HEK293 (cell line): ENCODE results near the gene CASP7.

Experiments used
- EGR2 ChIP-seq: fragments of 450-650 bp; formaldehyde crosslinking; IDR thresholded peaks from 2 replicates; pipeline ENCODE4 v1.5.1; 2016; ENCODE audit warnings: low read depth, missing biosample characterization, missing genetic modification characterization
- IKZF3 ChIP-seq: fragments of 450-650 bp; IDR thresholded peaks from 2 replicates; pipeline ENCODE4 v1.5.0; 2018; ENCODE audit warnings: missing biosample characterization, mild to moderate bottlenecking, missing genetic modification characterization, moderate library complexity
- MEIS1 ChIP-seq: sonication (generic); formaldehyde crosslinking; IDR thresholded peaks from 2 replicates; pipeline ENCODE4 v1.8.1; 2022; ENCODE audit warnings: missing genetic modification reagents, mild to moderate bottlenecking, borderline replicate concordance
- MYNN ChIP-seq: fragments of 450-650 bp; formaldehyde crosslinking; IDR thresholded peaks from 2 replicates; pipeline ENCODE4 v1.5.1; 2016; ENCODE audit warnings: missing biosample characterization, missing genetic modification characterization, borderline replicate concordance
- OSR2 ChIP-seq: fragments of 450-650 bp; formaldehyde crosslinking; IDR thresholded peaks from 2 replicates; pipeline ENCODE4 v1.5.1; 2016; ENCODE audit warnings: missing biosample characterization, missing genetic modification characterization
- SP3 ChIP-seq: fragments of 450-650 bp; formaldehyde crosslinking; IDR thresholded peaks from 2 replicates; pipeline ENCODE4 v1.5.1; 2016; ENCODE audit warnings: missing biosample characterization, missing genetic modification characterization
- YY1 ChIP-seq: fragments of 450-650 bp; formaldehyde crosslinking; IDR thresholded peaks from 2 replicates; pipeline ENCODE4 v1.5.1; 2018; ENCODE audit warnings: missing biosample characterization, missing genetic modification characterization
- ZBTB17 ChIP-seq: fragments of 450-650 bp; formaldehyde crosslinking; IDR thresholded peaks from 2 replicates; pipeline ENCODE4 v1.5.1; 2016; ENCODE audit warnings: missing biosample characterization, missing genetic modification characterization
- ZNF175 ChIP-seq: fragments of 450-650 bp; formaldehyde crosslinking; IDR thresholded peaks from 2 replicates; pipeline ENCODE4 v1.5.1; 2016; ENCODE audit warnings: missing biosample characterization, missing genetic modification characterization
- ZNF19 ChIP-seq: fragments of 450-650 bp; formaldehyde crosslinking; IDR thresholded peaks from 2 replicates; pipeline ENCODE4; 2016; ENCODE audit warnings: missing biosample characterization, missing genetic modification characterization, low read depth
- ZNF214 ChIP-seq: fragments of 450-650 bp; formaldehyde crosslinking; IDR thresholded peaks from 2 replicates; pipeline ENCODE4 v1.5.1; 2017; ENCODE audit warnings: missing biosample characterization, mild to moderate bottlenecking, missing genetic modification characterization, borderline replicate concordance
- ZNF23 ChIP-seq: fragments of 450-650 bp; formaldehyde crosslinking; IDR thresholded peaks from 2 replicates; pipeline ENCODE4 v1.5.1; 2016; ENCODE audit warnings: missing biosample characterization, missing genetic modification characterization, borderline replicate concordance
- ZNF311 ChIP-seq: fragments of 450-650 bp; formaldehyde crosslinking; IDR thresholded peaks from 2 replicates; pipeline ENCODE4 v1.5.1; 2017; ENCODE audit warnings: missing biosample characterization, missing genetic modification characterization, borderline replicate concordance
- ZNF366 ChIP-seq: fragments of 450-650 bp; formaldehyde crosslinking; conservative IDR thresholded peaks from 2 replicates; pipeline ENCODE4 v1.5.1; 2016; ENCODE audit warnings: missing biosample characterization, missing genetic modification characterization
- ZNF560 ChIP-seq: fragments of 450-650 bp; formaldehyde crosslinking; IDR thresholded peaks from 2 replicates; pipeline ENCODE4 v1.5.1; 2017; ENCODE audit warnings: missing biosample characterization, missing genetic modification characterization, borderline replicate concordance
- ZNF629 ChIP-seq: fragments of 450-650 bp; formaldehyde crosslinking; IDR thresholded peaks from 2 replicates; pipeline ENCODE4 v1.5.1; 2017; ENCODE audit warnings: missing biosample characterization, missing genetic modification characterization
- ZNF792 ChIP-seq: fragments of 450-650 bp; formaldehyde crosslinking; IDR thresholded peaks from 2 replicates; pipeline ENCODE4 v1.5.1; 2016; ENCODE audit warnings: missing biosample characterization, missing genetic modification characterization
- ZSCAN30 ChIP-seq: fragments of 450-650 bp; IDR thresholded peaks from 2 replicates; pipeline ENCODE4 v1.5.1; 2018; ENCODE audit warnings: missing biosample characterization, mild to moderate bottlenecking, missing genetic modification characterization, moderate library complexity
- TF ChIP-seq, protein P1 (sequence below): fragments of 450-650 bp; formaldehyde crosslinking; optimal IDR thresholded peaks from 2 replicates; pipeline ENCODE3; 2016; ENCODE audit warnings: missing biosample characterization, mild to moderate bottlenecking, missing genetic modification characterization
- TF ChIP-seq, protein P2 (sequence below): fragments of 450-650 bp; formaldehyde crosslinking; IDR thresholded peaks from 2 replicates; pipeline ENCODE4 v1.5.1; 2016; ENCODE audit warnings: missing biosample characterization, missing genetic modification characterization
- TF ChIP-seq, protein P3 (sequence below): fragments of 450-650 bp; formaldehyde crosslinking; IDR thresholded peaks from 2 replicates; pipeline ENCODE4 v1.5.1; 2016; ENCODE audit warnings: missing biosample characterization, missing genetic modification characterization
- TF ChIP-seq, protein P4 (sequence below): fragments of 450-650 bp; formaldehyde crosslinking; IDR thresholded peaks from 2 replicates; pipeline ENCODE4 v1.5.1; 2016; ENCODE audit warnings: missing biosample characterization, missing genetic modification characterization

Gene CASP7

DNA sequence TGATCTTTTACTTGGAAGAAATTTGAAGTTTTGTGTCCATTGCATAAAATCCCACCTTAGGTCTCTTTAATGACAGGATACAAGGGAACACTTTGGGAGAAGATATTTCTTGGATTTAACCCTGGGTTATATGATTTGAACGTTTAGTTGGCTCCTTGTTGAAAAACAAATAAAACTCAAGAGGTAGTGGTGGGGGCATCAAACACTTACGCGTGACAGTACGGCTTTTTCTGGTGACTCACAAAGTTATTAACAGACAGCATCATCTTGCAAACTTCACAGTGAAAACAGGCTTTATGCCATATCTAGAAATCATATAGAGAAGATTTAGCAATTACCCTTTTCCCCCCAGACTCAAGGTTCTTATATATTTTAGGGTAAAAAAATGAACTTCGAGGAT, 16.6 kb upstream of the CASP7 start (continued):
- TF ChIP-seq IKZF3 (0 out of 2 replicates have a peak, but pooled peaks have one; percentile 23), ZNF560 (tag by site-specific recombination) (no peak), ZNF19 (tag by site-specific recombination) (no peak), MYNN (tag by site-specific recombination) (no peak), YY1 (no peak), MEIS1 (CRISPR knock-in tag) (no peak), ZNF792 (no peak), SP3 (tag by site-specific recombination) (no peak), ZBTB17 (tag by site-specific recombination) (no peak), OSR2 (peak; percentile 75), ZNF214 (tag by site-specific recombination) (no peak), EGR2 (no peak), ZNF311 (tag by site-specific recombination) (no peak), ZNF23 (tag by site-specific recombination) (no peak), ZNF175 (tag by site-specific recombination) (no peak), ZSCAN30 (no peak), ZNF366 (tag by site-specific recombination) (peak; percentile 56; the same call in 1 of the 2 replicates), ZNF629 (tag by site-specific recombination) (peak; percentile 55)
- TF ChIP-seq, protein P1, sequence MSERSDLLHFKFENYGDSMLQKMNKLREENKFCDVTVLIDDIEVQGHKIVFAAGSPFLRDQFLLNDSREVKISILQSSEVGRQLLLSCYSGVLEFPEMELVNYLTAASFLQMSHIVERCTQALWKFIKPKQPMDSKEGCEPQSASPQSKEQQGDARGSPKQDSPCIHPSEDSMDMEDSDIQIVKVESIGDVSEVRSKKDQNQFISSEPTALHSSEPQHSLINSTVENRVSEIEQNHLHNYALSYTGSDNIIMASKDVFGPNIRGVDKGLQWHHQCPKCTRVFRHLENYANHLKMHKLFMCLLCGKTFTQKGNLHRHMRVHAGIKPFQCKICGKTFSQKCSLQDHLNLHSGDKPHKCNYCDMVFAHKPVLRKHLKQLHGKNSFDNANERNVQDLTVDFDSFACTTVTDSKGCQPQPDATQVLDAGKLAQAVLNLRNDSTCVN: no peak
- TF ChIP-seq, protein P2, sequence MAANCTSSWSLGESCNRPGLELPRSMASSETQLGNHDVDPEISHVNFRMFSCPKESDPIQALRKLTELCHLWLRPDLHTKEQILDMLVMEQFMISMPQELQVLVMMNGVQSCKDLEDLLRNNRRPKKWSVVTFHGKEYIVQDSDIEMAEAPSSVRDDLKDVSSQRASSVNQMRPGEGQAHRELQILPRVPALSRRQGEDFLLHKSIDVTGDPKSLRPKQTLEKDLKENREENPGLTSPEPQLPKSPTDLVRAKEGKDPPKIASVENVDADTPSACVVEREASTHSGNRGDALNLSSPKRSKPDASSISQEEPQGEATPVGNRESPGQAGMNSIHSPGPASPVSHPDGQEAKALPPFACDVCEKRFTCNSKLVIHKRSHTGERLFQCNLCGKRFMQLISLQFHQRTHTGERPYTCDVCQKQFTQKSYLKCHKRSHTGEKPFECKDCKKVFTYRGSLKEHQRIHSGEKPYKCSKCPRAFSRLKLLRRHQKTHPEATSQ (tag by site-specific recombination): no peak
- TF ChIP-seq, protein P3, sequence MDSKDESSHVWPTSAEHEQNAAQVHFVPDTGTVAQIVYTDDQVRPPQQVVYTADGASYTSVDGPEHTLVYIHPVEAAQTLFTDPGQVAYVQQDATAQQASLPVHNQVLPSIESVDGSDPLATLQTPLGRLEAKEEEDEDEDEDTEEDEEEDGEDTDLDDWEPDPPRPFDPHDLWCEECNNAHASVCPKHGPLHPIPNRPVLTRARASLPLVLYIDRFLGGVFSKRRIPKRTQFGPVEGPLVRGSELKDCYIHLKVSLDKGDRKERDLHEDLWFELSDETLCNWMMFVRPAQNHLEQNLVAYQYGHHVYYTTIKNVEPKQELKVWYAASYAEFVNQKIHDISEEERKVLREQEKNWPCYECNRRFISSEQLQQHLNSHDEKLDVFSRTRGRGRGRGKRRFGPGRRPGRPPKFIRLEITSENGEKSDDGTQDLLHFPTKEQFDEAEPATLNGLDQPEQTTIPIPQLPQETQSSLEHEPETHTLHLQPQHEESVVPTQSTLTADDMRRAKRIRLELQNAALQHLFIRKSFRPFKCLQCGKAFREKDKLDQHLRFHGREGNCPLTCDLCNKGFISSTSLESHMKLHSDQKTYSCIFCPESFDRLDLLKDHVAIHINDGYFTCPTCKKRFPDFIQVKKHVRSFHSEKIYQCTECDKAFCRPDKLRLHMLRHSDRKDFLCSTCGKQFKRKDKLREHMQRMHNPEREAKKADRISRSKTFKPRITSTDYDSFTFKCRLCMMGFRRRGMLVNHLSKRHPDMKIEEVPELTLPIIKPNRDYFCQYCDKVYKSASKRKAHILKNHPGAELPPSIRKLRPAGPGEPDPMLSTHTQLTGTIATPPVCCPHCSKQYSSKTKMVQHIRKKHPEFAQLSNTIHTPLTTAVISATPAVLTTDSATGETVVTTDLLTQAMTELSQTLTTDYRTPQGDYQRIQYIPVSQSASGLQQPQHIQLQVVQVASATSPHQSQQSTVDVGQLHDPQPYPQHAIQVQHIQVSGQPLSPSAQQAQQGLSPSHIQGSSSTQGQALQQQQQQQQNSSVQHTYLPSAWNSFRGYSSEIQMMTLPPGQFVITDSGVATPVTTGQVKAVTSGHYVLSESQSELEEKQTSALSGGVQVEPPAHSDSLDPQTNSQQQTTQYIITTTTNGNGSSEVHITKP (tag by site-specific recombination): no peak
- TF ChIP-seq, protein P4, sequence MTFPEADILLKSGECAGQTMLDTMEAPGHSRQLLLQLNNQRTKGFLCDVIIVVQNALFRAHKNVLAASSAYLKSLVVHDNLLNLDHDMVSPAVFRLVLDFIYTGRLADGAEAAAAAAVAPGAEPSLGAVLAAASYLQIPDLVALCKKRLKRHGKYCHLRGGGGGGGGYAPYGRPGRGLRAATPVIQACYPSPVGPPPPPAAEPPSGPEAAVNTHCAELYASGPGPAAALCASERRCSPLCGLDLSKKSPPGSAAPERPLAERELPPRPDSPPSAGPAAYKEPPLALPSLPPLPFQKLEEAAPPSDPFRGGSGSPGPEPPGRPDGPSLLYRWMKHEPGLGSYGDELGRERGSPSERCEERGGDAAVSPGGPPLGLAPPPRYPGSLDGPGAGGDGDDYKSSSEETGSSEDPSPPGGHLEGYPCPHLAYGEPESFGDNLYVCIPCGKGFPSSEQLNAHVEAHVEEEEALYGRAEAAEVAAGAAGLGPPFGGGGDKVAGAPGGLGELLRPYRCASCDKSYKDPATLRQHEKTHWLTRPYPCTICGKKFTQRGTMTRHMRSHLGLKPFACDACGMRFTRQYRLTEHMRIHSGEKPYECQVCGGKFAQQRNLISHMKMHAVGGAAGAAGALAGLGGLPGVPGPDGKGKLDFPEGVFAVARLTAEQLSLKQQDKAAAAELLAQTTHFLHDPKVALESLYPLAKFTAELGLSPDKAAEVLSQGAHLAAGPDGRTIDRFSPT (tag by site-specific recombination): 0 out of 2 replicates have a peak, but pooled peaks have one; percentile 30
